GM19463 (cell line): Measurements from ENCODE around the gene ITGB4.

Experiments
- ATAC-seq: cut with Tn5 transposase; IDR thresholded peaks from one replicate; pipeline ENCODE4 v1.9.1; 2021; ENCODE audit warnings: mild to moderate bottlenecking, moderate library complexity; ENCODE audit not compliant: unreplicated experiment

ITGB4 gene

GRCh38 chr17:75697651-75698291, 23.5 kb upstream of the ITGB4 start:
- no peak for ATAC-seq

GRCh38 chr17:75698659-75699058, 22.6 kb upstream of the ITGB4 start:
- ATAC-seq = no peak

GRCh38 chr17:75701288-75701687, 20.0 kb upstream of the ITGB4 start:
- no peak for ATAC-seq

- no peak for ATAC-seq
Measured at GRCh38 chr17:75703191-75703590, 18.1 kb upstream of the ITGB4 start.

- ATAC-seq = no peak
Measured at GRCh38 chr17:75703591-75703990, 17.7 kb upstream of the ITGB4 start.

GRCh38 chr17:75704963-75705875, 16.0 kb upstream of the ITGB4 start:
- ATAC-seq = no peak

GRCh38 chr17:75706042-75706728, 15.1 kb upstream of the ITGB4 start:
- ATAC-seq = no peak

- ATAC-seq = no peak
Measured at GRCh38 chr17:75707079-75707571, 14.1 kb upstream of the ITGB4 start.

- ATAC-seq = no peak
Measured at GRCh38 chr17:75712446-75712845, 8.8 kb upstream of the ITGB4 start.

GRCh38 chr17:75719732-75720131, 1.5 kb upstream of the ITGB4 start:
- no peak for ATAC-seq

- no peak for ATAC-seq
Measured at GRCh38 chr17:75721463-75722011, 278 bp downstream of the ITGB4 start.

- no peak for ATAC-seq
Measured at GRCh38 chr17:75722076-75722475, 817 bp downstream of the ITGB4 start.

- ATAC-seq = no peak
Measured at GRCh38 chr17:75722542-75723095, 1.4 kb downstream of the ITGB4 start.

GRCh38 chr17:75723171-75723930, 2.1 kb downstream of the ITGB4 start:
- ATAC-seq = no peak

GRCh38 chr17:75724016-75725003, 3.1 kb downstream of the ITGB4 start:
- ATAC-seq = no peak

GRCh38 chr17:75725504-75725903, 4.2 kb downstream of the ITGB4 start:
- no peak for ATAC-seq

GRCh38 chr17:75727391-75727790, 6.1 kb downstream of the ITGB4 start:
- no peak for ATAC-seq

- no peak for ATAC-seq
Measured at GRCh38 chr17:75729351-75729750, 8.1 kb downstream of the ITGB4 start.

- no peak for ATAC-seq
Measured at GRCh38 chr17:75730065-75730464, 8.8 kb downstream of the ITGB4 start.
